Testis (tissue), 3 donors: ENCODE results near the gene NOTCH1. TPM values are rescaled to one million over a fixed set of nuclear protein-coding genes. Genes with fewer than 3 reads are reported as not detected.

Experiments
- DNase-seq: peaks from one replicate; pipeline ENCODE4 v3.0.0-alpha.2; 2019
- H3K27ac ChIP-seq, 2 donors: fragments of 200-600 bp; sonication (generic); one replicate each; pipeline ENCODE4 v1.5.1; 2019
- H3K27me3 ChIP-seq: fragments of 200-600 bp; sonication (generic); one replicate; pipeline ENCODE4 v1.5.1; 2019
- H3K36me3 ChIP-seq: fragments of 200-600 bp; sonication (generic); one replicate; pipeline ENCODE4 v1.5.1; 2017; ENCODE audit warnings: low read depth; ENCODE audit errors: missing control alignments
- H3K4me1 ChIP-seq: fragments of 200-600 bp; sonication (generic); one replicate; pipeline ENCODE4 v1.5.1; 2019
- H3K4me3 ChIP-seq, 2 donors: fragments of 200-600 bp; sonication (generic); one replicate each; pipeline ENCODE4 v1.5.1; 2017 to 2019
- H3K9me3 ChIP-seq: fragments of 200-600 bp; sonication (generic); one replicate; pipeline ENCODE4 v1.5.1; 2017
- CTCF ChIP-seq, 3 experiments: fragments of 450-650 bp in 2 of 3; fragments of 200-600 bp in 1 of 3; sonication (generic) in 1 of 3; IDR thresholded peaks; one replicate each; pipeline ENCODE4 v1.5.1; 2016 to 2019; ENCODE audit warnings: antibody characterized with exemption in 3 of 3, mild to moderate bottlenecking in 2 of 3, moderate library complexity in 1 of 3
- POLR2A ChIP-seq: fragments of 450-650 bp; IDR thresholded peaks from one replicate; pipeline ENCODE4 v1.6.1; 2017; ENCODE audit warnings: antibody characterized with exemption, mild to moderate bottlenecking, moderate library complexity
- WGBS, 2 donors: methylation state at CpG; one replicate each; pipeline ENCODE4 v1.1.5; 2018; 5-methylcytosine and 5-hydroxymethylcytosine counted together
- intact Hi-C: fragments of 100-400 bp; cut with DNase I; formaldehyde crosslinking; loops from one replicate; pipeline ENCODE4 v1.15.1; 2023; ENCODE audit warnings: low total_unique reads
- polyA plus RNA-seq: library from polyadenylated mRNA; stranded (reverse); fragments of 350-450 nt; fragmentation: Illumina TruSeq; extraction: RNeasy Lipid Tissue Mini Kit (QIAGEN cat#74804); gene quantifications from one replicate; pipeline ENCODE4 v1.2.3, GENCODE V29; 2014; ENCODE audit warnings: low read depth, low replicate concordance; ENCODE audit not compliant: insufficient read depth
- total RNA-seq, 2 donors: library from RNA; depleted of rRNA; stranded (reverse); fragments of >200 nt; gene quantifications; one replicate each; pipeline ENCODE4 v1.2.3, GENCODE V29; 2016

NOTCH1 gene
- total and polyA plus RNA-seq, 3 donors from 2014 or later = 7.2 to 34.1 (median 32.4) TPM

GRCh38 chr9:136455043-136456002 lies 90.5 kb downstream of the NOTCH1 start:
- TF ChIP-seq CTCF (IDR thresholded peaks at IDR 0.05) = no peak
- DNase-seq = no peak
- Histone ChIP-seq H3K27me3 (no peaks in the 10 kb centered on the region), H3K27ac (no peak overlapping the region), H3K36me3 (peaks cover 7% of the 10 kb centered on the region), H3K4me1 (peaks cover 4% of the 10 kb centered on the region), H3K9me3 (no peaks in the 10 kb centered on the region), H3K4me3 (no peak overlapping the region)
- intact Hi-C loops = no loop called here
- WGBS, 2 donors = 91 to 93% methylated on average over 24 to 40 of the region's 43 CpGs

- TF ChIP-seq POLR2A = no peak
- no peak for TF ChIP-seq CTCF (IDR thresholded peaks at IDR 0.05)
- Histone ChIP-seq H3K9me3 (no peaks in the 10 kb centered on the region), H3K36me3 (peaks cover 7% of the 10 kb centered on the region), H3K4me3 (no peak overlapping the region), H3K27me3 (no peaks in the 10 kb centered on the region), H3K4me1 (peaks cover 4% of the 10 kb centered on the region), H3K27ac (no peak overlapping the region)
- intact Hi-C loops = no loop called here
- DNase-seq = no peak
- WGBS, 2 donors = 91% methylated on average over 24 to 25 of the region's 25 CpGs
Measured at GRCh38 chr9:136454026-136454796, 91.6 kb downstream of the NOTCH1 start.

GRCh38 chr9:136453326-136453725 lies 92.5 kb downstream of the NOTCH1 start:
- Histone ChIP-seq H3K27me3 (no peaks in the 10 kb centered on the region), H3K27ac (no peak overlapping the region), H3K36me3 (no peaks in the 10 kb centered on the region), H3K4me3 (no peak overlapping the region), H3K9me3 (no peaks in the 10 kb centered on the region), H3K4me1 (peaks cover 4% of the 10 kb centered on the region)
- WGBS, 2 donors = 93 to 95% methylated on average over 11 of the region's 11 CpGs
- TF ChIP-seq POLR2A (no peak), CTCF (IDR thresholded peaks at IDR 0.05) (no peak)
- DNase-seq = no peak
- intact Hi-C loops = no loop called here

GRCh38 chr9:136451221-136451877 lies 94.5 kb downstream of the NOTCH1 start:
- Histone ChIP-seq H3K27ac (no peak overlapping the region), H3K27me3 (no peaks in the 10 kb centered on the region), H3K9me3 (no peaks in the 10 kb centered on the region), H3K4me1 (peaks cover 4% of the 10 kb centered on the region), H3K4me3 (no peak overlapping the region), H3K36me3 (no peaks in the 10 kb centered on the region)
- WGBS, 2 donors = 69 to 83% methylated on average over 26 of the region's 26 CpGs
- no peak for DNase-seq
- intact Hi-C loops = no loop called here
- TF ChIP-seq CTCF (IDR thresholded peaks at IDR 0.05) (no peak), POLR2A (no peak)
